DND-41 (cell line): ENCODE measurements around the gene ZC3H12A.
"Not testable (repeated sequence)": the region's sequence is repeated elsewhere in the genome, so short reads cannot be mapped to it uniquely, and the experiment has no call there.

Experiments
- ATAC-seq: fragments of 200-7000 bp; cut with Tn5 transposase; 3 replicates; pipeline ENCODE4 v1.9.1; 2021; ENCODE audit warnings: low read depth; ENCODE audit not compliant: insufficient read depth
- DNase-seq: peaks from one replicate; pipeline ENCODE4 v3.0.0-alpha.2; 2020
- H2AFZ ChIP-seq: 2 replicates; pipeline ENCODE4 v1.6.0; 2012; ENCODE audit warnings: low read depth, low read length
- H3K27ac ChIP-seq: 2 replicates; pipeline ENCODE4 v1.5.1; 2012; ENCODE audit warnings: low read length, inconsistent platforms
- H3K27me3 ChIP-seq: fragments of 200-600 bp; sonication (generic); 2 replicates; pipeline ENCODE4 v1.6.0; 2012; ENCODE audit warnings: low read length, mild to moderate bottlenecking, inconsistent platforms; ENCODE audit not compliant: insufficient read depth, poor library complexity
- H3K36me3 ChIP-seq: 2 replicates; pipeline ENCODE4 v1.5.1; 2012; ENCODE audit warnings: low read length, inconsistent platforms; ENCODE audit not compliant: insufficient read depth
- H3K4me1 ChIP-seq: 2 replicates; pipeline ENCODE4 v1.5.1; 2012; ENCODE audit warnings: mild to moderate bottlenecking, low read length; ENCODE audit not compliant: insufficient read depth
- H3K4me2 ChIP-seq: 2 replicates; pipeline ENCODE4 v1.6.0; 2012; ENCODE audit warnings: mild to moderate bottlenecking, moderate library complexity, low read length, inconsistent platforms; ENCODE audit not compliant: insufficient read depth
- H3K4me3 ChIP-seq, 2 experiments: fragments of 200-600 bp in 1 of 2; shearing (Covaris generic) in 1 of 2; 2 replicates each; pipeline ENCODE4 v1.5.1; 2012 to 2016; ENCODE audit warnings: inconsistent platforms in 2 of 2, low read length in 2 of 2, mild to moderate bottlenecking in 2 of 2, low read depth in 1 of 2, moderate library complexity in 1 of 2
- H3K79me2 ChIP-seq: 2 replicates; pipeline ENCODE4 v1.6.0; 2012; ENCODE audit warnings: low read length, inconsistent platforms; ENCODE audit not compliant: insufficient read depth
- H3K9ac ChIP-seq: 2 replicates; pipeline ENCODE4 v1.6.0; 2012; ENCODE audit warnings: low read depth, mild to moderate bottlenecking, inconsistent platforms, low read length, moderate library complexity
- H3K9me3 ChIP-seq: 2 replicates; pipeline ENCODE4 v1.5.1; 2012; ENCODE audit warnings: low read length, moderate library complexity, mild to moderate bottlenecking, inconsistent platforms; ENCODE audit not compliant: insufficient read depth, severe bottlenecking
- H4K20me1 ChIP-seq: 2 replicates; pipeline ENCODE4 v1.6.0; 2012; ENCODE audit warnings: low read length; ENCODE audit not compliant: insufficient read depth
- CTCF ChIP-seq: IDR thresholded peaks from 2 replicates; pipeline ENCODE4 v1.5.1; 2012; ENCODE audit warnings: borderline replicate concordance, low read length, moderate library complexity, mild to moderate bottlenecking; ENCODE audit not compliant: poor library complexity, severe bottlenecking; ENCODE audit errors: extremely low read depth
- EZH2 ChIP-seq: IDR thresholded peaks from 3 replicates; pipeline ENCODE4 v1.6.1; 2012; ENCODE audit warnings: borderline replicate concordance, low read depth, mild to moderate bottlenecking, moderate library complexity, low read length, inconsistent platforms; ENCODE audit not compliant: severe bottlenecking

ZC3H12A gene

GRCh38 chr1:37498872-37499617 is 24.7 kb downstream of the ZC3H12A start:
- Histone ChIP-seq H2AFZ (no peak overlapping the region), H3K27me3 (no peaks in the 10 kb centered on the region), H3K4me2 (no peak overlapping the region), H3K36me3 (peaks cover 85% of the 10 kb centered on the region), H3K4me1 (no peaks in the 10 kb centered on the region), H4K20me1 (peaks cover 7% of the 10 kb centered on the region; the same call in 1 of the 2 replicates), H3K9me3 (no peaks in the 10 kb centered on the region), H3K79me2 (peaks cover 20% of the 10 kb centered on the region; the same call in 1 of the 2 replicates), H3K9ac (no peak overlapping the region), H3K4me3 (no peak overlapping the region), H3K27ac (no peak overlapping the region)
- DNase-seq, result no peak
- TF ChIP-seq EZH2 (no peak), CTCF (no peak)
- ATAC-seq, result no peak

- Histone ChIP-seq H3K79me2 (peaks cover 33% of the 10 kb centered on the region), H3K9ac (no peak overlapping the region), H3K4me1 (no peaks in the 10 kb centered on the region), H3K4me2 (no peak overlapping the region), H3K4me3 (no peak overlapping the region), H4K20me1 (peaks cover 16% of the 10 kb centered on the region), H3K27me3 (no peaks in the 10 kb centered on the region), H3K36me3 (peaks cover 85% of the 10 kb centered on the region), H2AFZ (no peak overlapping the region), H3K27ac (no peak overlapping the region), H3K9me3 (no peaks in the 10 kb centered on the region)
- ATAC-seq (no peak), DNase-seq (no peak)
- TF ChIP-seq CTCF, result no peak
- TF ChIP-seq EZH2, result no peak
These were observed 27.3 kb downstream of the ZC3H12A start for GRCh38 chr1:37501661-37502060.

GRCh38 chr1:37502104-37502503 is 27.7 kb downstream of the ZC3H12A start:
- no peaks in the 10 kb centered on the region for H3K27me3 ChIP-seq
- no peak overlapping the region for H3K9ac ChIP-seq
- H3K4me3 ChIP-seq, result no peak overlapping the region
- DNase-seq (no peak), ATAC-seq (no peak)
- peaks cover 36% of the 10 kb centered on the region for H3K79me2 ChIP-seq
- H2AFZ ChIP-seq, result no peak overlapping the region
- H4K20me1 ChIP-seq, result peaks cover 18% of the 10 kb centered on the region
- no peak overlapping the region for H3K27ac ChIP-seq
- no peaks in the 10 kb centered on the region for H3K9me3 ChIP-seq
- H3K4me2 ChIP-seq, result no peak overlapping the region
- H3K36me3 ChIP-seq, result peaks cover 85% of the 10 kb centered on the region
- TF ChIP-seq EZH2, result no peak
- no peak for TF ChIP-seq CTCF
- H3K4me1 ChIP-seq, result no peaks in the 10 kb centered on the region

GRCh38 chr1:37502791-37503190 is 28.4 kb downstream of the ZC3H12A start:
- H3K4me2 ChIP-seq, H3K27ac ChIP-seq, H3K27me3 ChIP-seq, H3K9ac ChIP-seq, ATAC-seq, DNase-seq, H3K4me1 ChIP-seq, H2AFZ ChIP-seq, H3K4me3 ChIP-seq, H3K9me3 ChIP-seq: not testable (repeated sequence)
- Histone ChIP-seq H3K79me2 (peaks cover 39% of the 10 kb centered on the region), H4K20me1 (peaks cover 17% of the 10 kb centered on the region), H3K36me3 (peaks cover 87% of the 10 kb centered on the region)
